ENCODE results near the gene HDAC4. TPM values are rescaled to one million over a fixed set of nuclear protein-coding genes. Genes with fewer than 3 reads are reported as not detected.
"Not testable (repeated sequence)": the region's sequence is repeated elsewhere in the genome, so short reads cannot be mapped to it uniquely, and the experiment has no call there.

HDAC4 gene
- 10 to 100 TPM; 12.9 to 91.6 (median 39.8) TPM for total RNA-seq

DNA sequence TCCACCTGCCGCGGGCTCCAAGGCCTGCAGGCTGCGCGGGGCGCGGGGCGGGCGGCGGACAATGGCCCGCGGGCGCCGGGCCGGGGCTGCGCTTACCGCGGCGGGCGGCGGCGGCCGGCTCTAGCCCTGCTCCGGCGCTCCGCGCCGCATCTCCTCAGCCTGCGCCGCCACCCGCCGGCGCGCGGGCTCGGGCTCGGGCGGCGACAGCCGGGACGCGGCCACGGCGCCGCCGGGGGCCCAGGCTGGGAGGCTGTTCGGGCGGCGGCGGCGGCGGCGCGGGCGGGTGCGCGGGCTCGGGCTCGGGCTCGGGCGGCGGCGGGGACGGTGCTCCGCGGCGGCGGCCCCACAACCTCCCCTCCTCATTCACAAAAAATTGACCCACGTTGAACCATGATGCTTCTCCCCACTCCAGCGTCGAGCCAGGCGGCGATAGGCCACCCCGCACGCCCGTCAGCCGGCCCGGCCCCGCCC is at the start of gene HDAC4:
Gene HDAC4 (minus strand): TSS at position 425 of the 471 bp plus-strand sequence. CDS start 48,321 bp downstream, outside the sequence.
- H3K4me1 ChIP-seq = peaks cover 31 to 38% of the 10 kb centered on the region in 2 donors
- no peaks in the 10 kb centered on the region for H3K36me3 ChIP-seq
- H3K27ac ChIP-seq = peak within 1 kb of the TSS; percentile 94 to 100 (median 100)
- no CpG with 5 or more reads among the region's 78 CpGs for WGBS, 2 donors
- H3K9me3 ChIP-seq = no peaks in the 10 kb centered on the region
- DNase-seq = no peak
- H3K27me3 ChIP-seq = no peaks in the 10 kb centered on the region
- peak within 1 kb of the TSS; percentile 19 to 66 (median 34) for H3K4me3 ChIP-seq (replicated peaks in 1 of 3)
- TF ChIP-seq POLR2A (IDR thresholded peaks at IDR 0.05) = peak in 1 of 2 donors; percentile 50
- TF ChIP-seq, protein P1, sequence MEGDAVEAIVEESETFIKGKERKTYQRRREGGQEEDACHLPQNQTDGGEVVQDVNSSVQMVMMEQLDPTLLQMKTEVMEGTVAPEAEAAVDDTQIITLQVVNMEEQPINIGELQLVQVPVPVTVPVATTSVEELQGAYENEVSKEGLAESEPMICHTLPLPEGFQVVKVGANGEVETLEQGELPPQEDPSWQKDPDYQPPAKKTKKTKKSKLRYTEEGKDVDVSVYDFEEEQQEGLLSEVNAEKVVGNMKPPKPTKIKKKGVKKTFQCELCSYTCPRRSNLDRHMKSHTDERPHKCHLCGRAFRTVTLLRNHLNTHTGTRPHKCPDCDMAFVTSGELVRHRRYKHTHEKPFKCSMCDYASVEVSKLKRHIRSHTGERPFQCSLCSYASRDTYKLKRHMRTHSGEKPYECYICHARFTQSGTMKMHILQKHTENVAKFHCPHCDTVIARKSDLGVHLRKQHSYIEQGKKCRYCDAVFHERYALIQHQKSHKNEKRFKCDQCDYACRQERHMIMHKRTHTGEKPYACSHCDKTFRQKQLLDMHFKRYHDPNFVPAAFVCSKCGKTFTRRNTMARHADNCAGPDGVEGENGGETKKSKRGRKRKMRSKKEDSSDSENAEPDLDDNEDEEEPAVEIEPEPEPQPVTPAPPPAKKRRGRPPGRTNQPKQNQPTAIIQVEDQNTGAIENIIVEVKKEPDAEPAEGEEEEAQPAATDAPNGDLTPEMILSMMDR (IDR thresholded peaks at IDR 0.05) = no peak
- intact Hi-C loops (cut with DNase I) = loop anchor here (10.0 kb wide), 1 partner anchor 136 kb away; no protein-coding TSS in a partner anchor

DNA sequence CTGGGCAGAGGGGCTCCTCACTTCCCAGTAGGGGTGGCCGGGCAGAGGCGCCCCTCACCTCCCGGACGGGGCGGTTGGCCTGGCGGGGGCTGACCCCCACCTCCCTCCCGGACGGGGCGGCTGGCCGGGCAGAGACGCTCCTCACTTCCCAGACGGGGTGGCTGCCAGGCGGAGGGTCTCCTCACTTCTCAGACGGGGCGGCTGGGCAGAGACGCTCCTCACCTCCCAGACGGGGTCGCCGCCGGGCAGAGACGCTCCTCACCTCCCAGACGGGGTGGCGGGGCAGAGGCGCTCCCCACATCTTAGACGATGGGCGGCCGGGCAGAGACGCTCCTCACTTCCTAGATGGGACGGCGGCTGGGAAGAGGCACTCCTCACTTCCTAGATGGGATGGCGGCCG is 48.6 kb upstream of the HDAC4 start:
- intact Hi-C loops (cut with DNase I); DNase-seq; H3K27me3 ChIP-seq; H3K36me3 ChIP-seq; H3K27ac ChIP-seq; H3K4me1 ChIP-seq; H3K4me3 ChIP-seq (replicated peaks in 1 of 3); H3K9me3 ChIP-seq: not testable (repeated sequence)
- WGBS, 2 donors = 98 to 100% methylated on average over 1 to 19 of the region's 32 CpGs

DNA sequence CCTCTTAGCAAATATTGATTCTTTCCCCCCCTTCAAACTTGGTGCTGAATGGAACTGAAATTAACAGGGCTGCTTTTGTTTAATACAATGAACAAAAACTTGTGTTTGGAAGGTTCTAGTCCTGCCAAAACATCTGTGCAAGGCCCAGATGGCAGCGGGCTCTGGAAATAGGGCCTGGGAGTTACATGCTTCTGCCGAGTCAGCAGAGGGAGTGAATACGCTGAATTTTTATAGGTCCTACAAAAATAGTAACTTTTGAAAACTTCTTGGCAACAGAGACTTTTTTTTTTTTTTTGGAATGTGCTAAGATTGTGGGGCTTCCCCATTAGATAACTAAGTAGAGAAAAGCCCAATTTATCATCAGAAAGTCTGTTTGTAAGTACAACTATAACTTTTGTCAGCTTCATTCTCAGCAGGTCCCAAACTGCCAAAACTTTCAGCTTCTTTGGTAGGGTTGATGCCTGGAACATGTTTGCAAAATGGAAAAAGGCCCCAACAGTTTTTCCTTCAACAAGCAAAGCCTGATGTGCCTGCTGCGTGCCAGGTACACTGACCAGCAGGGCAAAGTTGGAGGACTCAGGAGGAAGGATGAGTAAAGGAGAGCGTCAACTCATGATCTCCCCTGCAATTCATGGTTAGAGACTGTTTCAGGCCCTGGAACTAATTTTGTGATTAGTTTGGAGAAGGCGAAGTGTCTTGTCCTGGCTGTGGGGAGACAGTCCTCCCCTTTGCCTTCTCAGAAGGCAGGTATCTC is 45.1 kb upstream of the HDAC4 start:
- WGBS, 2 donors = 65 to 76% methylated on average over 6 of the region's 6 CpGs
- DNase-seq = no peak

DNA sequence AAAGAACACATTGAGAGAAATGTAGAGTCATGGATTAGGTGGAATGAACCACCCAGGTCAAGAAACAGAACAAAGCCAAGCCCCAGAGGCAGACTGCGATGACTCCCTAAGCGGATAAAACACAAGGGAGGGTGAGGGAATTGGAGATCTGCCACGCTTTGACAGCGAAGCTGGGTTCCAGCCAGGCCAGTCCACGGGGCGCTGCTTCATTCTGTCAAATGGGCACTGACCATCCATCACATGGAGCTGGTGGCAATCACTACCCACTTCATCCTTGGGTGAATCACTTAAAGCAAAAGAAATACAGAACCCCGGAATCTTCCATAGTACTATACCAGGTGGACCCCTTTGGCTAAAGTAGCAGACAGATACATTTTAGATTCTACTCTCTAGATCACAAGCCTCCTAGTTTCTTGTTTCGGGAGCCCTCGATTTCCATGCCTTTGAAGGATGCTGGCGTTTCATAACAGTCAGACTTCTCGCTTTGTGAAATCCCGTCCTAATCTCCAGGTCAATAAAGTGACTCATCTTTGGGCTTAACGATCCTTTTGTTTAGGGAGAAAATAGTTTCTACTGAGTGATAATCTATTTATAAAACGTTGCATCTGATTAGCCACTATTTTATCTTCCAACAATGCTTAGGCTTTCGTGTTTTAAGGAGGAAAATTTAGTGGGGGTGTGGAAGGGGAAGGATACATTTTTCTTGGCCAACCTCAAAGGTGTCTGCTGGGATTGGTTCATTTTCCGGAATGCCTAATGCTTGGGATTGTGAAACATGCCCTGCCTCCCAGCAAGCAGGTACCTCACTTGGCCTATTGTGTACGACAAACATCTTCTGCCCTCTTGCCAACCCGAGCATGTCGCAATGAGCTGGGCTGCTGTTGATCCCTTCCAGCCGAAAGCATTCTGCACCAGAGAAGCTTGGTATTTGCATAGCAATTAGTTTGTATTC is 44.1 kb upstream of the HDAC4 start:
- TF ChIP-seq, protein P1 (IDR thresholded peaks at IDR 0.05) = no peak
- TF ChIP-seq POLR2A (IDR thresholded peaks at IDR 0.05) = no peak
- no peaks in the 10 kb centered on the region for H3K27me3 ChIP-seq
- intact Hi-C loops (cut with DNase I) = no loop called here
- H3K4me1 ChIP-seq = peaks cover 0 to 10% of the 10 kb centered on the region in 2 donors
- H3K36me3 ChIP-seq = no peaks in the 10 kb centered on the region
- 76 to 79% methylated on average over 20 of the region's 20 CpGs for WGBS, 2 donors
- H3K9me3 ChIP-seq = no peaks in the 10 kb centered on the region
- DNase-seq = no peak
- H3K4me3 ChIP-seq (replicated peaks in 1 of 3) = no peak overlapping the region
- no peak overlapping the region for H3K27ac ChIP-seq

More for the DNA sequence above, 45.1 kb upstream of the HDAC4 start:
- Histone ChIP-seq H3K27me3 (no peaks in the 10 kb centered on the region), H3K36me3 (no peaks in the 10 kb centered on the region), H3K4me3 (replicated peaks in 1 of 3) (no peak overlapping the region), H3K9me3 (no peaks in the 10 kb centered on the region), H3K27ac (no peak overlapping the region), H3K4me1 (no peaks in the 10 kb centered on the region)
- TF ChIP-seq, protein P1 (IDR thresholded peaks at IDR 0.05) = no peak
- TF ChIP-seq POLR2A (IDR thresholded peaks at IDR 0.05) = no peak
- intact Hi-C loops (cut with DNase I) = no loop called here

DNA sequence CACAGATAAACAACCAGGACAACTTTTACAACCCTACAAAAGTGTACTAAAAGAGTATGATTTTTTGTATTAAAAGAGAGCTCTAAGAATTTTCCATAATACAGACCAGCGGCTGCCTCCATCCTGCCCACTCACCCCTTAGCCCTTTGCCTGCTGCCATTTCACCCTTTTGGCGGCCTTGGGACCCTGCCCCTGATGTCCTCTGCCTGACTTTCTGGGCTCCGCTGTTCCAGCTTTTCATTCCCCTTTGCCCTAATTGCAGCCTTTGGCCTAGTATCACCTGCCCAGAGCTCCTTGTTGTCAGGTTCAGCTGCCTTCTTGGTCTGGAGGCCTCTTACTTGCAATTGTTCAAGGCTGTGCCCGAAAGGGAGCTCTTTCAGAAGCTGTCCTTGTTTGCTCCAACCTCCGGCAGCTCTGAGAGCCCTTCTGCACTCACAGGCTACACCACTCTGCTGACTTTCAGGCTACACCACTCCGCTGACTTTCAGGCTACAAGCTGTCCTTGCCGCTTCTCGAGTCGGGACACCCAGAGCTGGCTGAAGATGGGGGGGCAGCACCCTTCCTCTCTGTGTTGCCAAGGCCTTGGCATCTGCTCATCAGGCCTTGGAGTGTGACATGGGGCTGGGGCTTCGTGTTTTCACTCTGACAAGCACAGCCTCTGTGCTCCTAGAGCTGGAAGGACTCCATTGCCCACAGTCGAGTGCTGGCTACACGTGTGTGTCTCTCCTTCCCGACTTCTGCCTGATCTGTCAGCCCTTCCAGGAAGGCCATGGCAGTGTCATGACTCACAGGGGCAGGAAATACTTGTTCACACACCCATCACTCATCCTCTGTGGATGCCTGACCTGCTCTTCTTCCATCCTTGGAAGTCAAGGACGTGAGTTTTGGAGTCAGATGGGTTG is 43.1 kb upstream of the HDAC4 start:
- intact Hi-C loops (cut with DNase I) = no loop called here

More for the DNA sequence above, 43.1 kb upstream of the HDAC4 start:
- H3K4me3 ChIP-seq (replicated peaks in 1 of 3) = no peak overlapping the region
- no peaks in the 10 kb centered on the region for H3K36me3 ChIP-seq
- peaks cover 0 to 10% of the 10 kb centered on the region in 2 donors for H3K4me1 ChIP-seq
- no peak for DNase-seq
- H3K27me3 ChIP-seq = no peaks in the 10 kb centered on the region
- H3K27ac ChIP-seq = no peak overlapping the region
- WGBS, 2 donors = 74 to 81% methylated on average over 14 of the region's 14 CpGs
- H3K9me3 ChIP-seq = no peaks in the 10 kb centered on the region
- TF ChIP-seq, protein P1 (IDR thresholded peaks at IDR 0.05) = no peak
- no peak for TF ChIP-seq POLR2A (IDR thresholded peaks at IDR 0.05)
